HG02981 (cell line): ENCODE results near the gene ACAP1.
"Not testable (repeated sequence)": the region's sequence is repeated elsewhere in the genome, so short reads cannot be mapped to it uniquely, and the experiment has no call there.

Experiments used
- ATAC-seq: cut with Tn5 transposase; IDR thresholded peaks from one replicate; pipeline ENCODE4 v1.9.1; 2021; ENCODE audit warnings: mild to moderate bottlenecking, moderate library complexity; ENCODE audit not compliant: unreplicated experiment

Gene ACAP1

DNA sequence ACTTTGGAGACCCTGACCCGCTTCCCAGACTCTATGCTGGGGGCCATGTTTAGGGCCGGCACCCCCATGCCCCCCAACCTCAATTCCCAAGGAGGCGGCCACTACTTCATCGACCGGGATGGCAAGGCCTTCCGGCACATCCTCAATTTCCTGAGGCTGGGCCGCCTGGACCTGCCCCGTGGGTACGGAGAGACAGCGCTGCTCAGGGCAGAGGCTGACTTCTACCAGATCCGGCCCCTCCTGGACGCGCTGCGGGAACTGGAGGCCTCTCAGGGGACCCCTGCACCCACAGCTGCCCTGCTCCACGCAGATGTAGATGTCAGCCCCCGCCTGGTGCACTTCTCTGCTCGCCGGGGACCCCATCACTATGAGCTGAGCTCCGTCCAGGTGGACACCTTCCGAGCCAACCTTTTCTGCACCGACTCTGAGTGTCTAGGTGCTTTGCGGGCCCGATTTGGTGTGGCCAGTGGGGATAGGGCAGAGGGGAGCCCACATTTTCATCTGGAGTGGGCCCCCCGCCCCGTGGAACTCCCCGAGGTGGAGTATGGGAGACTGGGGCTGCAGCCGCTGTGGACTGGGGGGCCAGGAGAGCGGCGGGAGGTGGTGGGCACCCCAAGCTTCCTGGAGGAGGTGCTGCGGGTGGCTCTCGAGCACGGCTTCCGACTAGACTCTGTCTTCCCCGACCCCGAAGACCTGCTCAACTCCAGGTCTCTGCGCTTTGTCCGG lies 16.7 kb downstream of the ACAP1 start:
- no peak for ATAC-seq

DNA sequence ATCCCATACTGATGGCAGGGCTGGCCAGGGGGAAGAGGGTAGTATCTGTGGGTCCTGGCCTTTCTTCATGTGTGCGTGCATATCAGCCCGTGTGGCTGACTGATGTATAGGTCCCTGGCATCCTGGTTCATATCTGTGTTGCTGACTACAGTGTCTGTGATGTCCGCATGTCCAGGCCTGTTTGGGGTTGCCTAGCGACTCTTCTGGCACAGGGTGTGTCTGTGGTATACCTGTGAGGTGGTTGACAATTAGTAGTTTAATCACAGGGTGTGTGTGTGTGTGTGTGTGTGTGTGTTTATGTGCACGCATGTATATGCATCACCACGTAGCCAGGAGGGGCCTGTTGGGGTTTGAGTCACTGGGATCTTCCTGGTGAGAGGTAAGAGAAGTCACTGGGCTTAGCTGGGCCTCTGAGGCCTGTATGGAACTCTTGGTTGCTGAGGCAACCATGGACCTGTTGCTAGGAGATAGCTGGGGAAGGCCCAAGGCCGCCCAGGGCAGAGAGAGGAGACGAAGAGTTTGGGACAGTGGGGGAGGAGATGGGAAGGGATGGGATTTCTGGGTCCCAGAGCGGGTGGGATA lies 18.0 kb downstream of the ACAP1 start:
- ATAC-seq: no peak

DNA sequence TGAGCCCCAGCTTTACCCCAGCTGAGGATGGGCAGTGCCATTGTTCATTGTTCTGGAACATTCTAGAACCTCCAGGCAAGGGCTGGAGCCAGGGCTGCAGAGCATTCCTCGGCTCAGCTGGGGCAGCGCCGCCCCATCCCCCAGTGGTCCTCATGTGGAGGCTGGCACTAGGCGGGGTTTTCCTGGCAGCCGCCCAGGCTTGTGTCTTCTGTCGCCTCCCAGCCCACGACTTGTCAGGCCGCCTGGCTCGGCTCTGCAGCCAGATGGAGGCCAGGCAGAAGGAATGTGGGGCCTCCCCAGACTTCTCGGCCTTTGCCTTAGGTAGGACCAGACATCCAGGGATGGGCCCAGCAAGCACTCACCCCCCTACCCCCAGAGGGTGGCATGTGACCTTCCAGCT lies 18.7 kb downstream of the ACAP1 start, which contains the start of gene TMEM95:
Gene TMEM95 (plus strand): TSS at position 104 of the 400 bp plus-strand sequence. CDS start 49 bp downstream, at position 153.
- ATAC-seq: no peak

DNA sequence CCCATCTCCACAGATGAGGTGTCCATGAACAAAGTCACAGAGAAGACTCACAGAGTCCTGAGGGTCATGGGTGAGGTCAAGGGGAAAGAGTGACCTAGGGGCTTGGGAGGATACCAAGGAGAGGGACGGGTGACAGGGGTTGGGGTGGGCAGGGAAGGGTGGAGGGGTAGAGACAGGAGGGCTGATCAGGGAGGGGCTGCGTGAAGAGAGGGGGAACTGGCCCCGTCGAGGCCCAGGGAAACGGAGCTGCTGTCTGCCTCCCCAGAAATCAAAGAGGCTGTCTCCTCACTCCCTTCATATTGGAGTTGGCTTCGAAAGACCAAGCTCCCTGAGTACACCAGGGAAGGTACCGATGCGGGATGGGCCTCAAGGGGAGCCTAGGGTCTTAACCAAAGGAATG lies 19.2 kb downstream of the ACAP1 start:
- ATAC-seq: no peak

DNA sequence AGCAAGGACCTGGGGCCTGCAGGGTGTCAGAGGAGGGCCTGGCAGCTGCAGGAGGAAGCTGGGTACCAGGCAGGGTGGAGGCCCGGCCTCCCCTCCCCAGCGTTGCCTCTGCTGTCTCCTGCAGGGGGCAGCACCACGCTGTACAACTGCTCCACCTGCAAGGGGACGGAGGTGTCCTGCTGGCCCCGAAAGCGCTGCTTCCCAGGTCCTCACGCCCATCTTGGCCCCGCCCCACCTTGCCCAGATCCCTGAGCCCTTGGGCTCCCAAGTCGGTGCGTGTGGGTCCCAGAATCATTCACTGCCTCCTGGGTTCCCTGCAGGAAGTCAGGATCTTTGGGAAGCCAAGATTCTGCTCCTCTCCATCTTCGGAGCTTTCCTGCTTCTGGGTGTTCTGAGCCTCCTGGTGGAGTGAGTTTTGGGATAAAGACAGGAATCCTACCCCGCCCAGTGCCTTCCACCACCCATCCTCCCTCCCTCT lies 19.8 kb downstream of the ACAP1 start:
- no peak for ATAC-seq

DNA sequence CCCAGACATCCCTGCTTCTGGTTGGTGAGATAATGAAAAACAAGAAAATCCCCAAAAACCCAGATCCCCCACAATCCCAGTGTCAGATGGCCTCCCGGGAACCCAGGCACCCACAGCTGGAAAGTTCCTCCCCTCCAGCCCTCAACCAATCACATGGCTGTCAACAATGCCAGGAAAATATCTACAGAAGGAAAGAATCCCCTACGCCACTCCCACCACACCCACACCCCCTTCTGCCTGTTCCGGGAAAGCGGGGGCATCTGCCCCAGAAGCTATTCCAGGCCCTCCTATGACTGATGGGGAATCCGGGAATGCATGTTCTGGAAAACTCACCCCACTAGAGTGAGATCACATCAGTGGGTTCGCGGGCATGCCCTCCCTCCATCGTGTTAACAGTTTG lies 20.4 kb downstream of the ACAP1 start:
- no peak for ATAC-seq

DNA sequence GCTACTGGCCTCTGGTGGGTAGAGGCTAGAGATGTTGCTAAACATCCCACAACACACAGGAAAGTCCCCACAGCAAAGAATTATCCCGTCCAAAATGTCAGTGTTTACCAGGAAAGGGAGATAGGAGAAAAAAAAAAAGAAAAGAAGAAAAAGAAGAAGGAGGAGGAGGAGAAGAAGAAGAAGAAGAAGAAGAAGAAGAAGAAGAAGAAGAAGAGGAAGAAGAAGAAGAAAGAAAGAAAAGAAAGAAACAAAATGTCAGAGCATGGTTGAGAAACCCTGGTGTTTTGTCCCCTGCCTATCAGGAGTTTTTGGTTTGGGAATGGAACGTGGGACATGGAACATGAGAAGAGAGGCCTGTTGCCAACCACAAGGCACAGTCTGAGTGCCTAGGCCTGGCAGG lies 21.1 kb downstream of the ACAP1 start:
- ATAC-seq: no peak

DNA sequence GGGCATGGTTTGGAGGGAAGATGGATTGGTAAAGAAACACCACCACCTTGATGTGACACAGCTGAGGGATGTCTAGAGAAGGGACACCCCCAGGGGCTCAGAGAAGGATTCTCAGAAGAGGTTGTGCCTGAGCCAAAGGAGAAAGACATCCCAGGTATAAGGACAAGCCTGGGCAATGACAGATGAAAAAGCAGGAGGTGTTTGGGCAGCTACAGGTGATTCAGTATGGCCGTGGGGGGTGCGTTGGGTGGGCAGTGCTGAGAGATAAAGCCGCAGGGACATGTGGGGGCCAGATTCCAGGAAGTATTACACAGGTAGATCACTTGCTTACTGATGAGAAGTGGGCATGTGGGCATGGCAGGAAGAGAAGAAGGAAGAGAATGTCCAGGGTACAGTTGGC lies 25.6 kb downstream of the ACAP1 start:
- ATAC-seq: no peak

DNA sequence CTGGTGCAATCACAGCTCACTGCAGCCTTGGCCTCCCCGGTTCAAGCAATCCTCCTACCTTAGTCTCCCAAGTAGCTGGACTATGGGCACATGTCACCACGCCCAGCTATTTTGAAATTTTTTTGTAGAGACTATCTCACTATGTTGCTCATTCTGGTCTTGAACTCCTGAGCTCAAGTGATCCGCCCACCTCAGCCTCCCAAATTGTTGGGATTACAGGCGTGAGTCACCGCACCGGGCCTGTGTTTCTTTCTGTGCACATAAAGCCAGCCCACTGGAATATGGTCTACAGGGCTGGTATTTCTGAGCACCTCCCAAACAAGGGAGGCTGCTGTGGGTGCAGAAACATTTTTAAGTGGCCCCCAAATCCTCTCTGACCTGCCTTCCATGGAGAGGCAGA lies 27.0 kb downstream of the ACAP1 start:
- ATAC-seq: no peak

DNA sequence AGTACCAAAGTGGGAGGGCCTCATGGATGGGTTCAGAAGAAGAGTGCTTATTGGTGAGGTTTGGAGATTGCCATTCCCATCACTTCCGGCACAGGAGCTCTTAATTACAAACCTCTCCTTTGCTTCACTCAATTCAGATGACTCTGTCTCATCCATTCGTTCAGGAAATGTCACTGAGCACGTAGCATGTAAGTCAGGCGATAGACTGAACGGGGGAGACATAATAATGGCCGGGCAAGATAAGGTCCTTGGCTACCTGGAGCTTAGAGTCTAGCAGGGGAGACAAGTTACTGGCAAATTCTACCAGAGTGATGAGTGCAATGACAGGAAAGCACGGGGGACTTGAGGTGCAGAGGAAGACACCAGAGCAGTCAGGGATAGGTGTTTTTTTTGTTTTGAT lies 29.6 kb downstream of the ACAP1 start:
- not testable (repeated sequence) for ATAC-seq

DNA sequence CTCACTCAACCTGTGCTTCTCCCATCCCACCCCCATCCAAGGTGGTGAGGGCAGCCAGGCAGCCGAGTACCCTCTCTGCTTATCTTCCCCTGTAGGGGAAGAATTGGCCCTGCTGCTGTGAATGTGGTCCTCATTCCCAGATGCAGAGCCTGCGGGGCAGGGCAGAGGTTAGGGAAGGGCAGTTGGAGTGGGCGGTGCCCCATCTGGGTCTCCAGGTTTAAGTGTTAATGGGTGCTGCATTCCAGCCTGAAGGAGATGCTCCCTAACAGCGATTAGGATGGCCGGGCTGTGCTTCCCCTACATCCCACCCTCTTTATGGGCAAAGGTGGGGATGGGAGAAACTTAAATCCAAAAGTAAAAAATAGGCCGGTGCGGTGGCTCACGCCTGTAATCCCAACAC lies 30.8 kb downstream of the ACAP1 start:
- ATAC-seq: no peak

DNA sequence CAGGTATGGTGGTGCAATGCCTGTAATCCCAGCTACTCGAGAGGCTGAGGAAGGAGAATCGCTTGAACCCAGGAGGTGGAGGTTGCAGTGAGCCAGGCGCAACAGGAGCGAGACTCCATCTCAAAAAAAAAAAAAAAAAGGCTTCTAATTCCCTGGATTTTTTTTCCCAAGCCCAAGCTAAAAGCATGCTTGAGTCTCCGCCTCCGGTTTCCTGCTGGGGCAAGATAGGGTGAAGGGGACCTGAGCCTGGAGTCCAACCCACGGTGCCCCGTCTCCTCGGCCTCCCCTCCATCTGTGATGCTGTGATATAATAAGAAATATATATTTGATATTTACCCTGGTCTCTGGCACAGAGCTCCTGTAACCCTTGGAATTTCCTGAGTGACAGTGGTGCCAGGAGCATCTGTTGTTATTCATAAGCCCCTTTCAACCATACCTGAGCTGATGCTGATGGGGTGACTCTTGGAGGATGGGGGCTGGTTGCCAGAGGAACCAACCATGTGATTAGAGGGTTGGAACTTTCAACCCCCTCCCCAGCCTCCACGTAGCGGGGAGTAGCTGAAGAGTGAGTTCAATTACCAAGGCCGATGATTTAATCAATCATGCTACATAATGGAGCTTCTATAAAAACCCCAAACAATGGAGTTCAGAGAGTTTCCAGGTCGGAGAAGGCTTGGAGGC lies 31.7 kb downstream of the ACAP1 start:
- no peak for ATAC-seq

DNA sequence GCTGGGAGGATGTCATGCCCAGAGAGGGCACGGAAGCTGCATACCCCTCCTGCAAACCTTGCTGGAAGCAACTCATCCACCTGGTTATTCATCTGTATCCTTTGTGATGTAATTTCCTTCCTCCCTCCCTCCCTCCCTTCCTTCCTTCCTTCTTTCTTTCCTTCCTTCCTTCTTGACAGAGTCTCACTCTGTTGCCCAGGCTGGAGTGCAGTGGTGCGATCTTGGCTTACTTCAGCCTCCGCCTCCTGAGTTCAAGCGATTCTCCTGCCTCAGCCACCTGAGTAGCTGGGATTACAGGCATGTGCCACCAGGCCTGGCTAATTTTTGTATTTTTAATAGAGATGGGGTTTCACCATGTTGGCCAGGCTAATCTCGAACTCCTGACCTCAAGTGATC lies 32.3 kb downstream of the ACAP1 start:
- ATAC-seq: not testable (repeated sequence)

DNA sequence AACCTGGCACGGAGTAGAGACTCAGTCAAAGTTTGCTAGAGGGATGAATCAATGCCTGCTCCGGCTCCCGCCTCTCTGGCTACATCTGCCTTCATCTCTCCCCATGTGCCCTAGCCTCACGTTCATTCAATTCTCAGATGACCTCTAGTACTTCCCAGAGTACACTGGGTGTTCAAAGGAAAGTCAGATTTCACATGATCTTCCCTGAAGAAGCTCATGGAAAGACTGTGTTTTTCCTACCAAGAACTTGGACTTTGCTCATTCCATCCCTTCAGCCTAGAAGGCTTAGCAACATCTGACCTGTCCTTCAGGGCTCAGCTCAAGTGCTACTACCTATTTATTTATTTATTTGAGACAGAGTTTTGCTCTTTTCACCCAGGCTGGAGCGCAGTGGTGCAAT lies 33.5 kb downstream of the ACAP1 start:
- no peak for ATAC-seq

DNA sequence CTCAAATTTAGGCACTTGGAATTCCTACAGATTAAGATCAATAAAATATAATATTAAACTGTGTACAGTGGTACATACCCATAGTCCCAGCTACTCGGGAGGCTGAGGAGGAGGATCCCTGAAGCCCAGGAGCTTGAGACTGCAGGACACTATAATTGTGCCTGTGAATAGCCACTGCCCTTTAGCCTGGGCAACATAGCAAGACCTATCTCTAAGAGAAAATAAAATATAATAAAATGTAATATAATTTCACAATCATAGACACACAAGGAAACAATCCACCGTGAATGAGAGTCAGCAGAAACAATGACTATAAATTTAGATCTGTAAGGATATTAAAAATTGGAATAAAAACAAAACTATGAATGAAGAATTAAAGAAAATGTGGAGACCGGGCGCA lies 34.5 kb downstream of the ACAP1 start:
- ATAC-seq: no peak

DNA sequence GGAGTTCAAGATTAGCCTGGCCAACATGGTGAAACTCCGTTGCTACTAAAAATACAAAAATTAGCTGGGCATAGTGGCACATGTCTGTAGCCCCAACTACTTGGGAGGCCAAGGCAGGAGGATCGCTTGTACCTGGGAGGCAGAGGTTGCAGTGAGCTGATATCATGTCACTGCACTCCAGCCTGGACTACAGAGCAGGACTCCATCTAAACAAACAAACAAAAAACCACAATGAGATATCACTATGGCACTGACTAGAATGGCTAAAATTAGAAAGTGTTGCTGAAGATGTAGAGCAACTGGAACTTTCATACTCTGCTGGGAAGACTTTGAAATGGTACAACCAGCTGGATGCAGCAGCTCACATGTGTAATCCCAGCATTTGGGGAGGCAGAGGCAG lies 38.0 kb downstream of the ACAP1 start:
- ATAC-seq: no peak

DNA sequence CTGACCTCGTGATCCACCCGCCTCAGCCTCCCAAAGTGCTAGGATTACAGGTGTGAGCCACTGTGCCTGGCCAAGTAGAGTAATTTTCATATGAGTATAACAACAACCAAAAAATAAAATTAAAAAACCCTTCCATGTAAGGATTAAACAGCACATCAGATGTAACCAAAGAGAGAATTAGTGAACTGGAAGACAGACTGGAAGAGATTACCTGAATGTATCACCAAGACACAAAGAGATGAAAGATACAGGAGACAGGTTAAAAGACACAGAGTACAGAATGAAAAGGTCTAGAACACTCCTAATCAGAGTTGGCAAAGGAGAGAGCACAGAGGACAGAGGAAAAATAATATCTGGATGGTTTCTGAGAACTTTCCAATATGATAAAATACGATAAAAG lies 42.8 kb downstream of the ACAP1 start:
- ATAC-seq: no peak

DNA sequence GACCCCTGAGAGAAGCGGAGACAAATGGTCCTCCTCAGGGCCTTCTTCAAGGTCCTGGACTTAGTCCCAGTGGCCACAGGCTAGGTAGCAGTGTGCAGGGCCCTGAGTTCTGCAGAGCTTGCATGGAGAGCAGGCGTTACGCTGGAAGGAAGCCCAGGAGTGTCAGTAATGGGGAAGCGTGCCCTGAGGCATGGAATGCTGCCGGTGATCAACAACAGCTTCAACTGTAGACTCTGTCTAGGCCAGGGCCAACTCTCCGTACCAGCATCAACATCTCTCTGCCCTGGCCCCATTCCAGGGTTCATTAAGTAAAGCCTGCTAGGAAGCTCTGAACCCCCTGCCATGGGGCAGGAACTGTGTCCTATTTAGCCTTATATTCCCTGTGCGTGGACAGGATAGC lies 44.0 kb downstream of the ACAP1 start:
- no peak for ATAC-seq

DNA sequence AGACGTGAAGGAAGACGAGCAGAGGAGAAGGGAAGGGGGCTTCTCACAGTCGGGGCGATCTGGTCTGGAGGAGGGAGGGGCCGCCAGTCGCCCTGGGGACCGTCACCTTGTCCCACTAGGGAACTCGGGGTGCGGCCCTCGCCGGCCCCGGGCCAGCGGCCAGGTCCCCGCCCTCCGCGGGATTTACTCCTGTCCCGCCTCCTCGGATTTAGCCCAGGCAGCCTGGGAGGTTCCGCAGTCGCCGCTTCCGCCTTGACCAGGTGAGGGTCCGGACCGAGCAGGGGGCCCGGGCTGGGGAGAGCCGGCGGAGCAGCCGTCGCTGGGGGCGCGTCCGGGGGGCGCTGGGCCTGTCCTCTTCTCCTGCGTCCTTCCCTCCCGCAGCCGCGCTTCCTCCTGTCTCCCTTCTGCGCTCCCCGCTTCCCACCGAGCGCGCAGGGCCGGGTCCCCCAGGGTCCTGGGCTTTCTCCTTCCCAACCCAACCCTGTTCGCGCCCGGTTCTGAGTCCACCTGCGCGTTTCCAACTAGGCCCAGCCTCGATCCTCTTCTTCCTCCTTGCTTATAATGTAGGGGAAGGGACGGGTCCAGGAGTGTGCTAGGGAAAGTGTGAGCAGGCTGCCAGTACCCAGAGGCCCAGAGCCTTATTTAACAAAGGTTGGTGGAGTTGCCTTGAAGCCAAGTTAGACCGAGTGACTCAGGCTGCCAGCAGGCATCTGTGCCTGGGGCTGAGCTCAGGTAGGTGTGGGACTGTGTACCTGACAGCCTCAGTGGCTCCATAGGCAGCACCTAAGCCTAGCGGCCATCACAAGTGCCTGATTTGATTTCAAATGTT lies 44.7 kb downstream of the ACAP1 start, which contains the start of gene TNK1:
Gene TNK1 (plus strand): TSS at position 235 of the 829 bp plus-strand sequence. CDS start 1,838 bp downstream, outside the sequence.
- ATAC-seq: no peak

DNA sequence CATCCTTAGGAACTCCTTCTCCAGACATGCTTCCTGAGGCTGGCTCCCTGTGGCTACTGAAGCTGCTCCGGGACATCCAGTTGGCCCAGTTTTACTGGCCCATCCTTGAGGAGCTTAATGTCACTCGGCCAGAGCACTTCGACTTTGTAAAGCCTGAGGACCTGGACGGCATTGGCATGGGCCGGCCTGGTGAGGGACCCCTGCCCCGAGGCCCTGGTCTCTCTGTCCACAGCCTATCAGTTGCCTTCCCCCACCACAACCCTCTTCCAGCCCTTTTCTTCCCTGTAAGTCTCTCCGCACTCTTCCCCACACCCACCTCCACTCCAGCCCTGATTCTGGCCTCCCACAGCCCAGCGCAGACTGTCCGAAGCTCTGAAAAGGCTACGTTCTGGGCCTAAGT lies 46.6 kb downstream of the ACAP1 start:
- ATAC-seq: no peak

DNA sequence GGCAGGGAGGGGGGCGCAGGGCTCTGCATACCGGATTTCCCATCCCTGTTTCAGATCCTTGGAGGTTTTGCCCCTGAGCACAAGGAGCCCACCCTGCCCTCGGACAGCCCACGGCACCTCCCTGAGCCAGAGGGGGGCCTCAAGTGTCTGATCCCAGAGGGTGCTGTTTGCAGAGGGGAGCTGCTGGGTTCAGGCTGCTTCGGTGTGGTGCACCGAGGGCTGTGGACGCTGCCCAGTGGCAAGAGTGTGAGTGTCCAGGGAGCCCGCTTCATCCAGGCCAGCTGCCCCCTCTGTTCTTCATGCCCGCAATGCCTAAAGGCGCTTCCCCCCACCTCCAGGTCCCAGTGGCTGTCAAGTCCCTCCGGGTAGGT lies 47.0 kb downstream of the ACAP1 start:
- no peak for ATAC-seq
